OCI-LY1 (cell line): ENCODE measurements around the gene BUD31.

Source experiments
- CTCF ChIP-seq: fragments of 200-600 bp; sonication (generic), shearing (Covaris generic); IDR thresholded peaks from 2 replicates; pipeline ENCODE4 v1.5.1; 2017; ENCODE audit warnings: mild to moderate bottlenecking, antibody characterized with exemption, low read length, moderate library complexity, mixed read lengths
- EZH2 ChIP-seq: fragments of 200-600 bp; sonication (generic), shearing (Covaris generic); IDR thresholded peaks from 2 replicates; pipeline ENCODE4 v1.8.0; 2017; ENCODE audit warnings: borderline replicate concordance, mixed run types, mild to moderate bottlenecking, antibody characterized with exemption, low read length, moderate library complexity, mixed read lengths

GRCh38 chr7:99371376-99371920 lies 37.3 kb upstream of the BUD31 start:
- TF ChIP-seq EZH2 (no peak), CTCF (no peak)
